Heart left ventricle (tissue), 13 donors: Measurements from ENCODE around the gene E4F1.

Experiments
- CTCF ChIP-seq, 12 donors: fragments of 200-600 bp; sonication (generic) in 4 of 12; IDR thresholded peaks; one replicate each; pipeline versions ENCODE4 v1.5.0 to v1.8.0; 2018 to 2022; ENCODE audit warnings: antibody characterized with exemption in 12 of 12, mild to moderate bottlenecking in 5 of 12
- POLR2A ChIP-seq, 2 donors: fragments of 450-650 bp; IDR thresholded peaks; one replicate each; pipeline ENCODE4 v1.6.1; 2017; ENCODE audit warnings: antibody characterized with exemption in 2 of 2, mild to moderate bottlenecking in 2 of 2, moderate library complexity in 2 of 2
- donor health status: ischemic (EF 13 %, LVEDD 7.1; RV severe dilation, severe dysfunction).
- donor health status: DM: no; HTN: yes; CAD: no.
- donor health status: DM: no; HTN: no; CAD: no.
- donor health status: ischemic (EF 25% LVEDD 6.9; RV normal size, moderate dysfunction).
- donor health status: ischemic (EF 25% LVEDD 5.7; RV mildly dilated, moderate dysfunction).
- donor health status: ischemic (EF 35%, LVEDD 5.7; RV mildly dilated, moderate dysfunction).
- donor health status: nonischemic (EF 11% LVEDD 7.7; RV severe dilation, severe dysfunction).
- donor health status: DM: yes; HTN: yes; CAD: no.
- donor health status: PGD.
- donor health status: ischemic (EF 29% LVEDD 5.4; RV normal size, mild dysfunction).
- donor health status: nonischemic (EF 23%, LVEDD 6.1; RV moderate dilation, normal function).

GRCh38 chr16:2208308-2208707, 15.1 kb upstream of the E4F1 start:
- no peak for TF ChIP-seq CTCF (IDR thresholded peaks at IDR 0.05)
- no peak for TF ChIP-seq POLR2A (IDR thresholded peaks at IDR 0.05)
